Mucosa of rectum (tissue), 2 donors: ENCODE measurements around the gene PBX2.

Source experiments
- H3K27ac ChIP-seq, 2 donors: one replicate each; pipeline ENCODE4 v1.7.0; 2013; ENCODE audit warnings: inconsistent platforms in 2 of 2, low read depth in 2 of 2, low read length in 2 of 2
- H3K27me3 ChIP-seq, 2 donors: one replicate each; pipeline ENCODE4 v1.7.0; 2013; ENCODE audit warnings: low read length in 2 of 2; ENCODE audit not compliant: control insufficient read depth in 2 of 2, insufficient read depth in 2 of 2
- H3K36me3 ChIP-seq, 2 donors: one replicate each; pipeline ENCODE4 v1.7.0; 2013; ENCODE audit warnings: low read length in 2 of 2; ENCODE audit not compliant: control insufficient read depth in 2 of 2, insufficient read depth in 2 of 2
- H3K4me1 ChIP-seq, 2 donors: one replicate each; pipeline ENCODE4 v1.7.0; 2013; ENCODE audit warnings: low read length in 2 of 2, mild to moderate bottlenecking in 1 of 2; ENCODE audit not compliant: control insufficient read depth in 2 of 2, insufficient read depth in 2 of 2
- H3K4me3 ChIP-seq, 2 donors: one replicate each; pipeline ENCODE4 v1.7.0; 2013; ENCODE audit warnings: low read length in 2 of 2
- H3K9ac ChIP-seq, 2 donors: one replicate each; pipeline ENCODE4 v1.7.0; 2013; ENCODE audit warnings: low read length in 2 of 2, low read depth in 1 of 2, mild to moderate bottlenecking in 1 of 2
- H3K9me3 ChIP-seq, 2 donors: one replicate each; pipeline ENCODE4 v1.7.0; 2013; ENCODE audit warnings: low read length in 2 of 2; ENCODE audit not compliant: control insufficient read depth in 2 of 2
- donor health status: healthy.
- donor health status: Normal muscosa, but diverticular disease.

Gene PBX2

DNA sequence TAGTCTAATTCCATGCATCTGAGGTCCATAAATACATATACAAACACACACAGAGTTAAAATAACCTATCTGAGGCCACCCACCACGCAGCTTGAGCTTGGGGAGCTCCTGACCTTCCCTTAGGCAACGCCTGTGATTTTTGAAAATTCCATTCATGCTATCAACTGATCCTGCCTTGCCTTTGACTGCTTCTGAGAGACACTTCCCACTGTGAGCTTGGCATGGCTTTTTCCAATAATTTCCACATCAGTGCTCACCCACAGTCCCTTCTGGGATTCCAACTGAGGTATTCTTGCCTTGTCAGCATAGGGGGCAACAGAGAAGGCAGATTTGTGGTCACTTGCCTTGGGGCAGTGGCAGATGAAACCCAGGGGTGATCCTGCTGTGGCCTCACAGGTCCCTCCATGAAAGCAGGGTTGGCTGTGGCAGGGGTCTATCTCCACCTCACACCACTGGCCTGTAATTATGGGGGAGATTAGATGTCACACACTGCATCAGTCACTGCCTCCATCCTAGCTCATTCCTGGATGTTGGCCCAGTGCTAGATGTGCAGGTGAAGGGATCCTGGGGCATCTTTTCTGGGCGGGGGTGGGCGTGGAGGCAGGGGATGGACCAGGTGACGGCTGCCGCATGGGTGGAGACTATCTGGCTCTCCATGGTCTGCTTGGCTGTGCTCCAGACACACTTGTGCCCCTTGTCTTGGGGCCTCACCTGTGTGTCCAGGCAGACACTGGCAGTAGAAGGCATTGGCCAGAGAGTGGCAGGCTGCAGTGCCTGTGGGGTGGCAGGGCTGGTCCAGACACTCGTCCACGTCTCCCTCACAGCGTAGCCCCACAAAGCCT, 13.6 kb upstream of the PBX2 start:
- no peak overlapping the region for H3K9ac ChIP-seq
- H3K9me3 ChIP-seq: no peaks in the 10 kb centered on the region
- no peaks in the 10 kb centered on the region for H3K36me3 ChIP-seq
- no peak overlapping the region for H3K27ac ChIP-seq
- H3K4me3 ChIP-seq: no peak overlapping the region
- no peaks in the 10 kb centered on the region for H3K4me1 ChIP-seq
- H3K27me3 ChIP-seq: no peaks in the 10 kb centered on the region

DNA sequence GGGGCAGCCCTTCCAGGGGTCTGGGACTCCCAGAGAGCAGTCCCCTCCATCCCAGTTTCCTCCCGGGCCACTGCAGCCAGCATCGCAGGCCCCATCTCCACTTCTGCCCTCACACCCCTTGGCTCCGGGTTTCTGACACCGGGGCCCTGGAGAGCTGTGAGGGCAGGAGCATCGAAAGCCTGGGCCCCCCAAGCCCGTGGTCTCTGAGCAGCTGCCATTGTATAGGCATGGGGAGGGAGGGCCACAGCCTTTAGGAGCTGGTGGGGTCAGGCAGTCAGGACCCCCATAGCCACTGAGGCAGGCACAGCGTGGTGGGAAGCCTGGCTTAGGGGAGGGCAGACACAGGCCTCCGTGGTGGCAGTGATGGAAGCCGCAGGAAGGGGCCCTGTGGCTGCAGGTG, 12.2 kb upstream of the PBX2 start:
- no peaks in the 10 kb centered on the region for H3K36me3 ChIP-seq
- no peaks in the 10 kb centered on the region for H3K27me3 ChIP-seq
- H3K27ac ChIP-seq: no peak overlapping the region
- no peak overlapping the region for H3K9ac ChIP-seq
- no peak overlapping the region for H3K4me3 ChIP-seq
- no peaks in the 10 kb centered on the region for H3K9me3 ChIP-seq
- no peaks in the 10 kb centered on the region for H3K4me1 ChIP-seq

DNA sequence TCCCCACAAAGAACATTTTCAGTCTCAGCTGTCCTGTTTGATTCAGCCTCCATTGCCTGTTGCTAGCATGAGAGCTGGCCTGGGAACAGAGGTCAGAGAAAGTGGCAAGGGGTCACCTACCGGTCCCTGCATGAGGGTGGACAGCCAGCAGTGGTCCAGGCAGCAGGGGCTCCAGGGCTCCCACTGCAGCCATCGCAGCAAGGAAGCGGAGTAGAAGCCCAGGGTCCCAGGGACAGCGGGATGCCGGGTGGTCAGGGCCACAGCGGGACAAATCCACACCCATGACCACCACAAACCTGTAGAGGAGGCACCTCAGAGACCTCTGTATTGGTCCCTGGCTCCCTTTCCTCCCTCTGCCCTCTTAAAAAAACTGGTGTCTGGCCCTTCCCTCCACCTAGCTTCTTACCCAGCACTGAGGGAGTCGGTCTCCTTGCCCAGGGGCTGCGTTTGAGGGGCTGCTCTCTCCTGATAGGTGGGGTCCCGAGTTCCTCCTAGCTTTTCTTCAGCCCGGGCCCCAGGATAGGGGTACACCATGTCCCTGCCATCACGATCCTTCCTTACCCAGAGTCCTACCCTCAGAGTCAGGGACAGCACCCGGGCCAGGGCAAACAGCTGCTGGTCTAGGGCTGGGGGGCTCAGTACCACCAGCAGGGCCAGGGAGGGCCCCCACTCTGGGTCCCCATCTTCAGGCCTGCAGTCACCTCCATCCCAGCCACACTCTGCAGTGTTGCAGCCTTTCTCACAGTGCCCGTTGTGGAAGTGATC, 10.9 kb upstream of the PBX2 start:
- H3K9me3 ChIP-seq: no peaks in the 10 kb centered on the region
- H3K36me3 ChIP-seq: no peaks in the 10 kb centered on the region
- H3K4me3 ChIP-seq: no peak overlapping the region
- no peaks in the 10 kb centered on the region for H3K27me3 ChIP-seq
- H3K9ac ChIP-seq: no peak overlapping the region
- H3K27ac ChIP-seq: no peak overlapping the region
- peaks cover 7% of the 10 kb centered on the region in 2 donors for H3K4me1 ChIP-seq

DNA sequence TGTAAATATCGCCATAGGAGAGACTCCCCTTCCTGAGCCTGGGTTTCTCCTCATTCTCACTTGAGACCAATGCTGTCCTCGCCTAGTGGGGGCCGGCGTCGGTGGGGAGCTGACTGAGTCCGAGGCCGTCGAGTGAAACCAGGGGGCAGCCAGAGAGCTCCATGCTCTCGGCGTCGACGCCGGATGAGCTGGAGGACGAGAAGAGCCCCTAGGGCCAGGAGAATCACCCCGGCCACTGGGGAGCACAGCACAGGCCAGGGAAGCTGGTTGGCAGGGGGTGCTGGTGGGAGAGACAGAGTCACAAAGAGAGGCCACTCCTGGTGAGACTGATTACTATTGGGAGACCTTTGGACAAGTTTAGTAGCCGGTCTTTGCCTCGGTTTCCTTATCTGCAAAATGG, 8.9 kb upstream of the PBX2 start:
- peaks cover 14 to 15% of the 10 kb centered on the region in 2 donors for H3K4me1 ChIP-seq
- no peaks in the 10 kb centered on the region for H3K9me3 ChIP-seq
- H3K4me3 ChIP-seq: no peak overlapping the region
- no peaks in the 10 kb centered on the region for H3K27me3 ChIP-seq
- H3K36me3 ChIP-seq: no peaks in the 10 kb centered on the region
- no peak overlapping the region for H3K27ac ChIP-seq
- H3K9ac ChIP-seq: no peak overlapping the region

GRCh38 chr6:32198345-32198696, 8.3 kb upstream of the PBX2 start:
- Histone ChIP-seq H3K4me3 (no peak overlapping the region), H3K4me1 (peaks cover 14 to 15% of the 10 kb centered on the region in 2 donors), H3K9me3 (no peaks in the 10 kb centered on the region), H3K27me3 (no peaks in the 10 kb centered on the region), H3K9ac (no peak overlapping the region), H3K27ac (no peak overlapping the region), H3K36me3 (no peaks in the 10 kb centered on the region)

DNA sequence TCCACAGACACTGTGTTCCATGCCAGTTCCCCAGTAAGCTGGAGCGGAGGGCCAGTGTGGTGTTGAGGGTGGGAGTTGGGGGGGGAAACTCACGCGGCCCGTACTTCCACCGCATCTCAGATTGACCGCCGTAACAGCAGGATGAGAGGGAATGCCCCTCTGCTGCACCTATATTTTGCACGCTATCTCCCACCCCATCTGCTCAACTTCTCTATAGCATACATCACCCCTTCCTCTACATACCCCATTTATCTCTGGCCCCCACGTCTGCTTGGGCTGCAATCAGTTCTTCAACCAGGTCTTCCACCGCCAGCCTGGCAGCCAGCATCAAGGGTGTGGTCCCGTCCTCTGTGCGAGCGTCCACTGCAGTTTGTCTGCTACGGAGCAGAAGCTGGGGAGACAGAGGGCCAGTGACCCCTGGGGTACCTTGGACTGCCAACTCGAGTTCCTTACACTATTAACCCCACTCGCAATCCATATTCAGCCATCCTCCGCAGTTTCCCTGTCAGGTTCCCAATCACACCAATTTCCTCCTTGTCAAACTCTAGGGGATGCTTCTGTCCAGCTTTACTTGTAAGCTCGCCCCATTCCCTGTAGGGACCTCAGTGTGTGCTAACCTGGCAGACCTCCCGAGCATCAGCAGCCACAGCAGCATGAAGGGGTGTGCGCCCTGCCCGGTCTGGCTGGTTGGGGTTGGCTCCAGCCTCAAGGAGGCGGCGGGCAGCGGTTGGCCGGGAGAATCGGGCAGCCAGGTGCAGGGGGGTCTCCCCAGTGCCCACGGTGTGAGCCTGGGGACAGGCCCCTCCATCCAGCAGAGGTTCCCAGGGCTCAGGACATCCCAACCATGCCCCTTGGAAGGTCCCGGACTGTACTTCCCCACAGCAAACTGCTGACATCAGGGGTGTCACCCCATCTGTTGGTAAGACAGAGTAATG, 6.9 kb upstream of the PBX2 start:
- no peaks in the 10 kb centered on the region for H3K27me3 ChIP-seq

GRCh38 chr6:32195902-32196681, 6.1 kb upstream of the PBX2 start:
- Histone ChIP-seq H3K27me3 (no peaks in the 10 kb centered on the region), H3K27ac (peak overlapping the region; percentile 100), H3K4me1 (peaks cover 29 to 30% of the 10 kb centered on the region in 2 donors), H3K9me3 (no peaks in the 10 kb centered on the region), H3K9ac (peak overlapping the region; percentile 100), H3K36me3 (no peaks in the 10 kb centered on the region), H3K4me3 (peak overlapping the region; percentile 98)

More for the DNA sequence above, 6.9 kb upstream of the PBX2 start:
- H3K9ac ChIP-seq: peak overlapping the region; percentile 100
- peaks cover 23 to 25% of the 10 kb centered on the region in 2 donors for H3K4me1 ChIP-seq
- peak overlapping the region; percentile 98 for H3K4me3 ChIP-seq
- H3K27ac ChIP-seq: peak overlapping the region; percentile 100
- H3K36me3 ChIP-seq: no peaks in the 10 kb centered on the region
- H3K9me3 ChIP-seq: no peaks in the 10 kb centered on the region

GRCh38 chr6:32195652-32195901, 5.6 kb upstream of the PBX2 start:
- Histone ChIP-seq H3K9ac (peak overlapping the region; percentile 85 to 100), H3K36me3 (no peaks in the 10 kb centered on the region), H3K4me3 (peak overlapping the region in 1 of 2 donors; percentile 98), H3K4me1 (peaks cover 34% of the 10 kb centered on the region in 2 donors), H3K27me3 (no peaks in the 10 kb centered on the region), H3K27ac (peak overlapping the region; percentile 100), H3K9me3 (no peaks in the 10 kb centered on the region)

DNA sequence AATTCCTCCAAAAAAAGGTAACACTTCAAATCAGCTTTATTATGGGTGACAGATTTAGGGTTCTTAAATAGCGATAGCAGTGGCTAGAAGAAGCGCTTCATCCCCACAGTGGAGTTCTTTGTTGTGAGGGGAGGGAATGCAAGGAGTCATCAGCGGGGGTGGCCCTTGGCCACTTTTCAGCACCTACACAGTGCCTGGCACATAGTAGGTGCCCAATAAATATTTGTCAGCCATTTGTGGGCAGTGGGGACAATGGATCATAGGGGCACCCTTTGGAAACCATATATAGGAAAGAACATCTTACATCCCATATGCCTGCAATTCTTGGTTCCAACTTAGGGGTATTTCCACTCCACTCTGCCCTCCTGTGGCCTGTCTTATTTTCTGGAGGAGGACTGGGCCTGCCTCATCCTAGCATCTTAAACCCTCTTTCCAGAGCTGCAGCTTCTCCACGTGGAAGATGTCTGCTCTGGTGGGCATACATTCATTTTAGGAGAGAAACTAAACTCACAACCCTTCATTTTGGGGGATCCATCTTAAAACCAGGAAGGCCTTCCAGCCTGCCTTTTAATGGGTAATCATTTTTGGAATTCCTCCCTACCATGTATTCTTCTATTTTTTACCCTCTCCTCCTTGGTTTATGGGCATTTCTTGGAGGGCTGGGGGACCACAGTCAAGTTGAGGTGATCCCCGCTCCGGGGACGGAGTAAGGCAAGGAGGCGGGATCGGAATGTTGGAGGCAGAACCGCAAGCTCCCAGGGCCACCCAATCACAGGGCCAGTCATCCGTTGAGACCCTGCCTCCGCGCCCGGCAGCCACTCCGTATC, 5.0 kb upstream of the PBX2 start:
- Histone ChIP-seq H3K36me3 (no peaks in the 10 kb centered on the region), H3K9me3 (no peaks in the 10 kb centered on the region), H3K4me1 (peaks cover 34 to 39% of the 10 kb centered on the region in 2 donors), H3K4me3 (peak overlapping the region; percentile 63 to 85), H3K27ac (peak overlapping the region; percentile 93 to 100), H3K9ac (peak overlapping the region; percentile 79 to 85), H3K27me3 (no peaks in the 10 kb centered on the region)
